ENCODE results near the gene ZNF98. TPM values are rescaled to one million over a fixed set of nuclear protein-coding genes. Genes with fewer than 3 reads are reported as not detected.

Gene ZNF98
- not detected in 2 replicates for total RNA-seq (2014; rRNA removed; shearing (Covaris generic))
- 0.39 TPM in 1 of 2 replicates, not detected in the other for polyA plus RNA-seq (2015; cell fraction: cytosol; rRNA removed)
- polyA plus RNA-seq (2015; cell fraction: nucleus; rRNA removed), result not detected in 2 replicates

GRCh38 chr19:22422211-22422610 lies at the start of gene ZNF98:
Gene ZNF98 (minus strand): TSS chr19:22422346. CDS start chr19:22422224, 122 bp downstream.
- DNase-seq (ENCODE audit: low read depth, low spot score), result no peak
- in situ Hi-C loops (cut with HindIII; ENCODE audit: low pct_unique_long_range_greater_than_20kb, low sequenced_read_pairs), result no loop called here

GRCh38 chr19:22446605-22447004 lies 24.5 kb upstream of the ZNF98 start:
- no peak for DNase-seq (ENCODE audit: low read depth, low spot score)
- in situ Hi-C loops (cut with HindIII; ENCODE audit: low pct_unique_long_range_greater_than_20kb, low sequenced_read_pairs), result no loop called here

- in situ Hi-C loops (cut with HindIII; ENCODE audit: low pct_unique_long_range_greater_than_20kb, low sequenced_read_pairs), result no loop called here
- no peak for DNase-seq (ENCODE audit: low read depth, low spot score)
Observed at GRCh38 chr19:22438011-22438410, 15.9 kb upstream of the ZNF98 start.

GRCh38 chr19:22427960-22428913 lies 6.1 kb upstream of the ZNF98 start:
- in situ Hi-C loops (cut with HindIII; ENCODE audit: low pct_unique_long_range_greater_than_20kb, low sequenced_read_pairs), result no loop called here
- DNase-seq (ENCODE audit: low read depth, low spot score), result no peak

GRCh38 chr19:22427547-22427946 lies 5.4 kb upstream of the ZNF98 start:
- no peak for DNase-seq (ENCODE audit: low read depth, low spot score)
- in situ Hi-C loops (cut with HindIII; ENCODE audit: low pct_unique_long_range_greater_than_20kb, low sequenced_read_pairs), result no loop called here

DNA sequence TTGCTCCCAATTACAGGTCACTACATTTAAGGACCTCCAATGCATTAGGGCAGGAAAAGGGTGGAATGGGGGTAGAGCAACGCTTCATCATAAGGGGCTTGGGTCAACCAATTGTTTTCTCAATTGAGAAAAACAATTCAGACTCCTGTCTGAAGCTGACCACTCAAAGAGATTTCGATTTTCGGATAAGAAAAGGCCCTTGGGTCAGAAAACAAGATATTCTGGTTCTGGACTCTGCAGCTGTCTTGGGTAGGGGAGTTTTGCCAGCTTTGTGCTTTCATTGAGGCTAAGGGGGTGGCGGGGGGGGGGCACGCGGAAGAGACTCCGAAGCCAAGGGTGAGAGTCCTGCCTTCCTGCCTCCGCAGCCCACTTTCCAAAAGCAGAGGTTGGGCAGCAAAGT lies 4.8 kb upstream of the ZNF98 start:
- DNase-seq (ENCODE audit: low read depth, low spot score), result no peak

DNA sequence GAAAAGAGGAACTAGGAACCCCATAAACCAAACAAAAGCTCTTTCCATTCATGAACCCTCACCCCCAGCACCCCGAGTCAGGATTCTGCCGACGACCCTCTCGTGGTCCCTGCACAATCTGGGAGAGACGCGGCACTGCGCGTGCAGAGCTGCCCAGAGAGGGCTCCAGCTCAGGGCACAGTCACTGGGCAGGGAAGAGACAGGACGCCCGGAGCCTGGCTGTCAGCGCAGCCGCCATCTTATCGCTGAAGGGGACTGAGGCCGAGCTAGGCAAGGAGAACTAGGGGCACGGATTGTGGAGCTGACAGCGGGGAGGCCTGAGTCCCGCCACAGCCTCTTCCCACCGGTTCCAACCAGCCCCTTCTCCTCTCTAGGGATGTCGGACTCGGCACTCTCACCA lies 349 bp downstream of the ZNF98 start:
- DNase-seq (ENCODE audit: low read depth, low spot score), result no peak
- in situ Hi-C loops (cut with HindIII; ENCODE audit: low pct_unique_long_range_greater_than_20kb, low sequenced_read_pairs), result no loop called here

More for the DNA sequence above, 4.8 kb upstream of the ZNF98 start:
- in situ Hi-C loops (cut with HindIII; ENCODE audit: low pct_unique_long_range_greater_than_20kb, low sequenced_read_pairs), result no loop called here

DNA sequence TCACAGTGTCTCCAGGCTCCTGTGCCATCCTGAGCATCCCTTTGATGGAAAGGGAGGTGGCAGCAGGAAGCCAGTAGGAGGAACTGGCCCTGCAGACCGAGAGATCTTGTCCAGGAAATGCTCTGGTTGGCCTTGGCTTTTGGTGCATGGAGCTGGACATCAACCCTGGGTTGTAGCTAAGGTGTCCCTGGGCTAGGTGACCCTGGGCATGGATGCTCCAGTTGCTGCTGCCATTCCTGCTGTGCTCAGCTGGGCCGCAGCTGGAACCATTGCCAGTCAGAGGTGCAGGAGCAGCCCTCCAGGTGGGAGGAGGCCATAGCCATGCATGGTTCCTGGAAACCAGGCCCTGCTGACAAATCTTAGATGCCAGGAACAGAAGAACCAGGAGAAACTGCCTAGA lies 67.5 kb downstream of the ZNF98 start:
- in situ Hi-C loops (cut with HindIII; ENCODE audit: low pct_unique_long_range_greater_than_20kb, low sequenced_read_pairs), result no loop called here
- no peak for DNase-seq (ENCODE audit: low read depth, low spot score)

Small RNA genes lying within 50 kb of the gene (small RNA-seq; reads per million reads assigned to genes)
- 0 reads per million in 2 experiments for gene AC011494.1

Other genes with a start within 250 kb of the ZNF98 start
- 0.08 and 0.18 TPM in 2 replicates for gene ZNF676, start 225.4 kb downstream of the ZNF98 start, total RNA-seq (2014; rRNA removed; shearing (Covaris generic))
- not detected in 2 replicates for gene ZNF729, start 135.9 kb downstream of the ZNF98 start, total RNA-seq (2014; rRNA removed; shearing (Covaris generic))
- gene ZNF492, start 212.0 kb upstream of the ZNF98 start, total RNA-seq (2014; rRNA removed; shearing (Covaris generic)), result not detected in 2 replicates